MM.1S (cell line): ENCODE measurements around the gene ARID5A.

ENCODE experiments used
- DNase-seq: peaks from one replicate; pipeline ENCODE4 v3.0.0-alpha.2; 2015
- H2AFZ ChIP-seq: fragments of 300-600 bp; sonication (generic); 2 replicates; pipeline ENCODE4 v1.6.0; 2016; ENCODE audit warnings: antibody characterized with exemption, low read length
- H3F3A ChIP-seq: fragments of 300-600 bp; sonication (generic); 2 replicates; pipeline ENCODE4 v1.6.1; 2016; ENCODE audit warnings: mild to moderate bottlenecking, antibody characterized with exemption, low read length, moderate library complexity, mixed read lengths; ENCODE audit not compliant: insufficient read depth
- H3K27ac ChIP-seq: fragments of 300-600 bp; sonication (generic); 2 replicates; pipeline ENCODE4 v1.5.1; 2016; ENCODE audit warnings: mild to moderate bottlenecking, low read length
- H3K27me3 ChIP-seq: fragments of 300-600 bp; sonication (generic); replicated peaks from 2 replicates; pipeline ENCODE4 v1.6.0; 2016; ENCODE audit warnings: low read length; ENCODE audit not compliant: insufficient read depth
- H3K36me3 ChIP-seq: fragments of 300-600 bp; sonication (generic); replicated peaks from 2 replicates; pipeline ENCODE4 v1.6.1; 2016; ENCODE audit warnings: mild to moderate bottlenecking, low read length, mixed read lengths; ENCODE audit not compliant: insufficient read depth
- H3K4me1 ChIP-seq: fragments of 300-600 bp; sonication (generic); 2 replicates; pipeline ENCODE4 v1.6.1; 2016; ENCODE audit warnings: low read length, mixed read lengths
- H3K4me2 ChIP-seq: fragments of 300-600 bp; sonication (generic); 2 replicates; pipeline ENCODE4 v1.6.0; 2016; ENCODE audit warnings: low read depth, low read length
- H3K4me3 ChIP-seq: fragments of 300-600 bp; sonication (generic); 2 replicates; pipeline ENCODE4 v1.5.1; 2016; ENCODE audit warnings: low read length, mixed read lengths
- H3K79me2 ChIP-seq: fragments of 300-600 bp; sonication (generic); 2 replicates; pipeline ENCODE4 v1.6.1; 2016; ENCODE audit warnings: mixed run types, low read length, mixed read lengths
- H3K9ac ChIP-seq: fragments of 300-600 bp; sonication (generic); 2 replicates; pipeline ENCODE4 v1.6.1; 2016; ENCODE audit warnings: low read length, mixed read lengths
- H3K9me2 ChIP-seq: fragments of 300-600 bp; sonication (generic); replicated peaks from 2 replicates; pipeline ENCODE4 v1.6.1; 2016; ENCODE audit warnings: mild to moderate bottlenecking, low read length, mixed read lengths; ENCODE audit not compliant: insufficient read depth
- H3K9me3 ChIP-seq: fragments of 300-600 bp; sonication (generic); replicated peaks from 2 replicates; pipeline ENCODE4 v1.6.1; 2016; ENCODE audit warnings: mild to moderate bottlenecking, low read length, mixed read lengths; ENCODE audit not compliant: insufficient read depth
- H4K20me1 ChIP-seq: fragments of 300-600 bp; sonication (generic); 2 replicates; pipeline ENCODE4 v1.6.1; 2016; ENCODE audit warnings: mild to moderate bottlenecking, low read length, moderate library complexity, mixed read lengths; ENCODE audit not compliant: insufficient read depth
- CTCF ChIP-seq: fragments of 300-600 bp; sonication (generic); IDR thresholded peaks from 2 replicates; pipeline ENCODE4 v1.5.1; 2016; ENCODE audit warnings: antibody characterized with exemption, low read length, mixed read lengths
- EZH2 ChIP-seq: fragments of 300-600 bp; sonication (generic); optimal IDR thresholded peaks from 2 replicates; pipeline ENCODE3; 2017; ENCODE audit warnings: low read depth, mild to moderate bottlenecking, antibody characterized with exemption, low read length, mixed read lengths
- EZH2phosphoT487 ChIP-seq: fragments of 300-600 bp; sonication (generic); IDR thresholded peaks from 2 replicates; pipeline ENCODE4 v1.6.1; 2018; ENCODE audit warnings: antibody characterized with exemption, low read length

ARID5A gene

GRCh38 chr2:96514521-96514920 is 22.0 kb upstream of the ARID5A start:
- TF ChIP-seq EZH2 (no peak), CTCF (no peak), EZH2phosphoT487 (no peak)
- Histone ChIP-seq H3F3A (no peaks in the 10 kb centered on the region), H2AFZ (no peak overlapping the region), H3K9me3 (no peaks in the 10 kb centered on the region), H3K79me2 (no peaks in the 10 kb centered on the region), H3K4me1 (peaks cover 5% of the 10 kb centered on the region; the same call in 1 of the 2 replicates), H3K4me2 (no peak overlapping the region), H3K27ac (no peak overlapping the region), H3K4me3 (no peak overlapping the region), H4K20me1 (no peaks in the 10 kb centered on the region), H3K27me3 (no peaks in the 10 kb centered on the region), H3K9ac (no peak overlapping the region), H3K36me3 (no peaks in the 10 kb centered on the region), H3K9me2 (no peaks in the 10 kb centered on the region)
- DNase-seq: no peak

GRCh38 chr2:96517079-96517478 is 19.5 kb upstream of the ARID5A start:
- TF ChIP-seq CTCF (no peak), EZH2 (no peak), EZH2phosphoT487 (no peak)
- H3K4me3 ChIP-seq: no peak overlapping the region

GRCh38 chr2:96520231-96520630 is 16.3 kb upstream of the ARID5A start:
- no peaks in the 10 kb centered on the region for H3K27me3 ChIP-seq
- peaks cover 20% of the 10 kb centered on the region for H3K4me1 ChIP-seq
- no peaks in the 10 kb centered on the region for H3K79me2 ChIP-seq
- TF ChIP-seq EZH2phosphoT487 (no peak), CTCF (no peak), EZH2 (no peak)
- H3F3A ChIP-seq: 0 out of 2 replicates have a peak, but pooled peaks cover 1% of the 10 kb centered on the region
- no peak overlapping the region for H3K27ac ChIP-seq
- H2AFZ ChIP-seq: no peak overlapping the region
- no peaks in the 10 kb centered on the region for H3K36me3 ChIP-seq
- no peaks in the 10 kb centered on the region for H3K9me2 ChIP-seq
- no peak overlapping the region for H3K4me2 ChIP-seq
- no peak overlapping the region for H3K9ac ChIP-seq
- no peaks in the 10 kb centered on the region for H3K9me3 ChIP-seq
- H3K4me3 ChIP-seq: no peak overlapping the region
- no peaks in the 10 kb centered on the region for H4K20me1 ChIP-seq
- DNase-seq: no peak

More at GRCh38 chr2:96517079-96517478, 19.5 kb upstream of the ARID5A start:
- Histone ChIP-seq H3K4me1 (no peaks in the 10 kb centered on the region), H3K4me2 (no peak overlapping the region), H3K79me2 (no peaks in the 10 kb centered on the region), H4K20me1 (no peaks in the 10 kb centered on the region), H3K36me3 (no peaks in the 10 kb centered on the region), H3F3A (no peaks in the 10 kb centered on the region), H3K27ac (no peak overlapping the region), H3K9ac (no peak overlapping the region), H2AFZ (no peak overlapping the region), H3K27me3 (no peaks in the 10 kb centered on the region), H3K9me2 (no peaks in the 10 kb centered on the region), H3K9me3 (no peaks in the 10 kb centered on the region)
- no peak for DNase-seq
